Colon (tissue), 2 donors: Measurements from ENCODE around the gene TMEM14C.
"Not testable (repeated sequence)": the region's sequence is repeated elsewhere in the genome, so short reads cannot be mapped to it uniquely, and the experiment has no call there.

Source experiments
- FAIRE-seq: peaks from 2 replicates; lab custom pipeline; 2012; peaks lifted over from hg19 to GRCh38; lab: Jason Lieb, UNC
- donor health status: control.
- donor health status: control.

Gene TMEM14C

DNA sequence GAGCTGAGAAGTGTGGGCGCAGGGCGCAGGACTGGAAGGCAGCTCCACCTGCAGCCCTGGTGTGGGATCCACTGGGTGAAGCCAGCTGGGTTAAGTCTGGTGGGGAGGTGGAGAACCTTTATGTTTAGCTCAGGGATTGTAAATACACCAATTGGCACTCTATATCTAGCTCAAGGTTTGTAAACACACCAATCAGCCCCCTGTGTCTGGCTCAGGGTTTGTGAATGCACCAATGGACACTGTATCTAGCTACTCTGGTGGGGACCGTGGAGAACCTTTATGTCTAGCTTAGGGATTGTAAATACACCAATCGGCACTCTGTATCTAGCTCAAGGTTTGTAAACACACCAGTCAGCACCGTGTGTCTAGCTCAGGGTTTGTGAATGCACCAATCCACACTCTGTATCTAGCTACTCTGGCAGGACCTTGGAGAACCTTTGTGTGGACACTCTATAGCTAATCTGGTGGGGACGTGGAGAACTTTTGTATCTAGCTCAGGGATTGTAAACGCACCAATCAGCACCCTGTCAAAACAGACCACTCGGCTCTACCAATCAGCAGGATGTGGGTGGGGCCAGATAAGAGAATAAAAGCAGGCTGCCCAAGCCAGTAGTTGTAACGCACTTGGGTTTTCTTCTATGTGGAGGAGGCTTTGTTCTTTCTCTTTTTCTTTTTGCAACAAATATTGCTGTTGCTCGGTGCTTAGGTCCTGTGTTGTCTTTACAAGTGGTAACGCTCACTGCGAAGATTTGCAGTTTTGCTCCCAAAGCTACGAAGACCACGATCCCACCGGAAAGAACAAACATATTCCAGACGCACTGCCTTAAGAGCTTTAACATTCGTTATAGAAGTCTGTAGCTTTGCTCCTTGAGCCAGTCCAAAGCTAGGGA is 1.7 kb upstream of the TMEM14C start:
- FAIRE-seq, result not testable (repeated sequence)

GRCh38 chr6:10721850-10722569 is 860 bp upstream of the TMEM14C start:
- no peak for FAIRE-seq

- FAIRE-seq, result no peak
These were observed 375 bp upstream of the TMEM14C start for GRCh38 chr6:10722570-10722819.

GRCh38 chr6:10723567-10723881 is 654 bp downstream of the TMEM14C start:
- FAIRE-seq, result no peak

DNA sequence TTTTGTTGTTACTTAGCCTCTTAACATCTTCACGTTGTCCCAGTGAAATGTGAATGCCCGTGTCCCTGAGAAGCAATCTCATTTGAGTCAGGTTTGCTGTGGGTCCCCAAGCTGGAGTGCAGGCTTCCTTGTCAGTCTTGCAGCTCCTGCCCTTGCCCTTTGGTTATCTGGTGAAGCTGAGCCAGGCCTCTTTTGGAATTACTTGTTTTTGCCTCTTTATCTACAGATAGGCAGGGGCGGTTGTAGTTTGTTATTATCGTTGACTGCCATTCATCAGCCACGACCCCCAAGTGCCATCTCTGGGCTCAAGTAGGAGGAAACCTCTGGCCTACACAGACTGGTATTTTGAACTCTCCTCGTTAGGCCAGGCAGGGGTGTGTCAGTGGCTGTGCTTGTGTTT is 2.2 kb downstream of the TMEM14C start:
- FAIRE-seq, result no peak

DNA sequence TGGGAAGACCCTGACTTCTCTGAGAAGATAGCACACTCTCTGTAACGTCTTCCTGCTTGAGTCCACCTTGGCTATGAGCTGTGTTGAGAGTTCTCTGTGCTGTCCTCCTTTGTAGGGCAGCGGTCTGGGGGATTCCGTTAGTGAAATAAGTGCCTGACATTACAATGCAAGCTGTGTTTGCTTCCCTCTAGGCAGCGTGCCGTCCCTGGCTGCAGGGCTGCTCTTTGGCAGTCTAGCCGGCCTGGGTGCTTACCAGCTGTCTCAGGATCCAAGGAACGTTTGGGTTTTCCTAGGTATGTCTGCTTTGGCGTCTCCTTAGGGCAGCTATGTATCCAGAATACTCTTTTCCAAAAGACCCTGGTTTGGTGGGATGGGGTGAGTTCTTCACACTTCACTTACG is 2.8 kb downstream of the TMEM14C start:
- no peak for FAIRE-seq

GRCh38 chr6:10730254-10730653 is 7.4 kb downstream of the TMEM14C start:
- FAIRE-seq, result no peak

- no peak for FAIRE-seq
These were observed 10.4 kb downstream of the TMEM14C start for GRCh38 chr6:10733151-10733715.

GRCh38 chr6:10733863-10734262 is 11.0 kb downstream of the TMEM14C start:
- no peak for FAIRE-seq

DNA sequence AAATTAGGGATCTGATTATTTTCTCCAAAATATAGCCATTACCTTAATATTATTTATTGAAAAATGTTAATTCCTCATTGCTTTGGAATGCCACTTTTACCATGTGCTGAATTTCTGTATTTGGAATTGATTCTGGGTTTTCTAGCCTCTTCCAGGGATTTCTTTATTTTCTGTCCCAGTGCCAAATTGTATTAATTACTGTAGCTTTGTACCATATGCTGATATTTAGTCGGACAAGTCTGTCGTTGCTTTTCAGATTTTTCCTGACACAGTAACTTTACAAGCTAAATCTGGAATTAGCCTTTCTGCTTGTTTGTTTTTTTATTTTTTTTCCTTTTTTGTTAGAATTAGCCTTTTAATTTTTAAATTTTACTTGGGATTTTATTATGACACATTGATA is 13.9 kb downstream of the TMEM14C start:
- no peak for FAIRE-seq

- FAIRE-seq, result no peak
These were observed 17.2 kb downstream of the TMEM14C start for GRCh38 chr6:10740061-10740460.

GRCh38 chr6:10741643-10742042 is 18.8 kb downstream of the TMEM14C start:
- FAIRE-seq, result not testable (repeated sequence)

- FAIRE-seq, result no peak
These were observed 19.4 kb downstream of the TMEM14C start for GRCh38 chr6:10742251-10742650.

DNA sequence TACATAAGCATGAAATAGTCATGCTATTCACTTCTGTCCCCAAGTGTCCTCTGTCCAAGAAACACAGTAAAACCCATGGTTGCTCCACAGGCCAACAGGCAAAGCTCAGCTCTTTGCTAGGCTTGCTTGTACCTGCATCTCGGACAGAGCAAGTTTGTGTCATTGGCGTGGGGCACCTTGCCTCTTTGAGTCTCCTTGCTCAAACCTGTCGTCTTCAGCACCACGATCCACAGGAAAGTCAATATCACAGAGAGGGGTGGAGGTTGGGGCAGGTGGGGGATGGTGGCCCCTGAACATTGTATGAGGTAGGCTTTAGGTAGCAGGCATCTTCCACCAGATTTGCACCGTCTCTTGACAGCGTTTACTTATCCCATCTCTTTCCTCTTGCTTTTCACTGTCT is 20.6 kb downstream of the TMEM14C start:
- FAIRE-seq, result no peak

- FAIRE-seq, result no peak
These were observed 22.2 kb downstream of the TMEM14C start for GRCh38 chr6:10745116-10745515.

DNA sequence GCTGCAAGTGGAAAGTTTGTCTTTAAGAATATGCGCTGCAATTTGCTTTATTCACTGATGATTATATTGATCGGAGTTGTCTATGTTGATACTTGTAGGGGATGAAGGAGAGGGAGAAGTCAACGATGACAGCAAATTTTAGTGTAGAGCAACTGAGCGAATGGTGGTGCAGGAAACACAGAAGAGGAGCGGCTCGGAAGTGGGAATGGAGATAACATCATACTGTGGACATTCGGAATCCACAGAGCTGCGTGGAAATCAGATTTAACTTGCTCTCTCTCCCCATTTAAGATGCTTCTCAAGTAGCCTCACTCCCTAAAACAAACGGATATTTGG is 24.0 kb downstream of the TMEM14C start:
- FAIRE-seq, result no peak

DNA sequence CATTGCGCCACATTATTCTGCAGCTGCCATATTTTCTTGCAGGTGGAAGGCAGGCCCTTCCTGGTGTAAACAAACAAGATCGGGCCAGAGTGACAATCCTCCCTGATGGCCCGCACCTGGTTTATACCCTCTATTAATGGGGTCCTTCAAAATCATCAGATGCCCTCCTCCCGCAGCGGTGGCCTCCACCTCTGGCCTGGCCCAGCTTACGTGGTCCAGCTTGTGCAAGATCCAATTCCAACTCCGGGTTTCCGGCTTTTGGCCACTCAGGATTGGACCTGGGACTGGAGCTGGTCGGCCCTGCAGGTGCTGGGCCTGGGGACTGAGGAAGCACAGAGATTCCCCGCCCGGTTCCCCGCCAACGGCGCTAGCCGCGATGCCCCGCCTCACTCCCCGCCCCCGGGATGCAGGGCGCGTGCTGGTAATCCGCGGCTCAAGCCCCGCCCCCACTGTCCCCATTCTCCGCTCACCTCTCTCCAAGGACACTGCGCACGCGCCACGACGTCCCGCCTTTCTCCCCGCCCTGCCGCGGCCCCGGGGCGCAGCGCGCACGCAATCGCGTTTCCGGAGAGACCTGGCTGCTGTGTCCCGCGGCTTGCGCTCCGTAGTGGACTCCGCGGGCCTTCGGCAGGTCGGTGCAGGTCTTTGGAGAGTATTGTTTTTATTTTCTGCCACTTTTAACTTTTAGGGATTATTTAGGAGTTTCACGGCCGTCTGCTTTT is 24.5 kb downstream of the TMEM14C start, which contains the start of gene TMEM14B:
Gene TMEM14B (plus strand): TSS at position 555 of the 722 bp plus-strand sequence. CDS start 1,441 bp downstream, outside the sequence.
- FAIRE-seq, result no peak

DNA sequence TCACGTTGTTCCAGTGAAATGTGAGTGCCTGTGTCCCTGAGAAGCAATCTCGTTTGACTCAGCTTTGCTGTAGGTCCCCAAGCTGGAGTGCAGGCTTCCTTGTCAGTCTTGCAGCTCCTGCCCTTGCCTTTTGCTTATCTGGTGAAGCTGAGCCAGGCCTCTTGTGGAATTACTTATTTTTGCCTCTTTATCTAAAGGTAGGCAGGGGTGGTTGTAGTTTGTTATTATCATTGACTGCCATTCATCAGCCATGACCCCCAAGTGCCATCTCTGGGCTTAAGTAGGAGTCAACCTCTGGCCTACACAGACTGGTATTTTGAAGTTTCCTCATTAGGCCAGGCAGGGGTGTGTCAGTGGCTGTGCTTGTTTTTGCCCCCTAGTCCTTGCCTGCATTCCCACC is 26.9 kb downstream of the TMEM14C start:
- no peak for FAIRE-seq

DNA sequence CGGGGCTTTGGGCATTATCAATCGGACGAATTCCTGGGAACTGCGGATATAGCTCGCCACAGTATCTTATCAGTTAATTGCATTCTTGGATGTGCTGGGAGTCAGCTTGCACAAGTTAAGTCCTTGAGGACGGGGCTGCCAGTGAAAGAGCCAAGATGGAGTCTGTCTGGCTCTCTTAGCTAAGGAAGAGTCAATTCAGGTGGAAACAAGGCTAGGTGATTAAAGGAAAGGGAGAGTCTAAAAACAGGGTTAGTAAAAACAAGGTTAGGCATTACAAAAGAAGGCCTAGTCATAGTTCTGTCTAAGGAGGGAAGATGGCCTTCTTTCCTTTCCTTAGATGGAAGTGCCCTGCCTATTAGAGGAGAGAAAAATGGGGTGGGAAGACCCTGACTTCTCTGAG is 27.7 kb downstream of the TMEM14C start:
- not testable (repeated sequence) for FAIRE-seq

- FAIRE-seq, result not testable (repeated sequence)
These were observed 28.9 kb downstream of the TMEM14C start for GRCh38 chr6:10751757-10752156.

GRCh38 chr6:10756085-10756484 is 33.2 kb downstream of the TMEM14C start:
- FAIRE-seq, result no peak

DNA sequence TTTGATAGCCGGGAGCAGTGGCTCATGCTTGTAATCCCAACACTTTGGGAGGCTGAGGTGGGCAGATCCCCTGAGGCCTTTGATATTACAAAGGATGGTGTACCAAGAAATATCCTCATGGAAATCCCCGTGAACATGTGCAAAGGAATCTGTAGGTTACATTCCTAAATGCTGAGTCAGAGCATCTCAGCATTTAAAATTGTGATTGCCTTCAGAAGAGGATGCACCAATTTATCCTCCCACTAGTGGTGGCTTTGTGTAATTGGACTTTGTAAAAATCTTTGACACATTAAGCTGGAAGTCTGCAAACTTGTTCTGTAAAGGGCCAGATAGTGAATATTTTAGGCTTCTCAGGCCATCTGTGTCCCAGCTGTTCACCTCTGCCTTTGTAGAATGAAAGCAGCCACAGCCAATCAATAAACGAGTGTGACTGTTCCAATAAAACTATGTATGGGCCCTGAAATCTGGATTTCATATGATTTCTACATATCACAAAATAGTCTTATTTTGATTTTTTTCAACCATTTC is 36.5 kb downstream of the TMEM14C start:
- no peak for FAIRE-seq

DNA sequence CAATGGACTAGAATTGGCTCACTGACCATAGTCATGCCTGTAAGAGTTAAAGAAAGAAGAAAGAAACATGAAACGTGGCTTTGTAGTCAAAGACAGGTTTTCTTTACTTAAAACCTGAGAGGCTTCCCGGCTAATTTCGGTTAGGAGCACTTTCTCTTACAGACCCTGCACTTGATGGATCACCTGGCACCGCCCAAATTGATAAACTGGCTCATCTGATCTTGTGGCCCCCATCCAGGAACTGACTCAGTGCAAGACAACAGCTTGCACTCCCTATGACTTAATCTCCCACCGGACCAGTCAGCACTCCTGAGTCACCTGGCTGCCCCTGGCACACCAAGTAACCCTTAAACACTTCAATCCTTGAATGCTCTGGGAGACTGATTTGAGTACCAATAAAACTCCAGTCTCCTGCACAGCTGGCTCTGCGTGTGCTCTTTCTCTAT is 37.0 kb downstream of the TMEM14C start:
- no peak for FAIRE-seq
